Activated CD4-positive, alpha-beta T cell treated with anti-CD3 and anti-CD28 coated beads for 36 hours (primary cell): Measurements from ENCODE around the gene CCDC148. TPM values are rescaled to one million over a fixed set of nuclear protein-coding genes. Genes with fewer than 3 reads are reported as not detected.

Experiments used
- ATAC-seq: fragments of 200-7000 bp; cut with Tn5 transposase; one replicate; pipeline ENCODE4 v1.10.0; 2021; ENCODE audit warnings: mild to moderate bottlenecking, moderate library complexity
- CTCF ChIA-PET: fragments of 350-600 bp; sonication (Branson Sonifier 250); formaldehyde crosslinking; loops from one replicate; lab custom pipeline; 2021; ENCODE audit warnings: antibody characterized with exemption; lab: Charles Lee
- POLR2A ChIA-PET: fragments of 350-600 bp; sonication (Branson Sonifier 250); formaldehyde crosslinking; loops from one replicate; lab custom pipeline; 2021; ENCODE audit warnings: antibody characterized with exemption, inconsistent platforms; lab: Charles Lee
- DNase-seq: peaks from one replicate; pipeline ENCODE4 v3.0.0-alpha.2; 2020
- H3K27ac Mint-ChIP-seq: one replicate; pipeline ENCODE4 v1.8.0; 2021; ENCODE audit warnings: mixed read lengths
- H3K27me3 Mint-ChIP-seq: one replicate; pipeline ENCODE4 v1.8.0; 2021; ENCODE audit warnings: mixed read lengths
- H3K36me3 Mint-ChIP-seq: one replicate; pipeline ENCODE4 v1.8.0; 2021; ENCODE audit warnings: low read depth, mixed read lengths
- H3K4me1 Mint-ChIP-seq: one replicate; pipeline ENCODE4 v1.8.0; 2021; ENCODE audit warnings: mixed read lengths
- H3K4me3 Mint-ChIP-seq: one replicate; pipeline ENCODE4 v1.8.0; 2021; ENCODE audit warnings: mild to moderate bottlenecking, moderate library complexity, mixed read lengths
- H3K9me3 Mint-ChIP-seq: one replicate; pipeline ENCODE4 v1.8.0; 2021; ENCODE audit warnings: low read depth, mixed read lengths
- intact Hi-C, 2 experiments: fragments of 100-400 bp; cut with DNase I in 1 of 2; cut with micrococcal nuclease in 1 of 2; formaldehyde crosslinking; loops; one replicate each; pipeline versions ENCODE4 v1.14.2 to v1.15.1; 2022 to 2024; cut with DNase I, micrococcal nuclease
- total RNA-seq, 2 experiments: library from RNA; stranded (reverse); gene quantifications; one replicate each; pipeline ENCODE4 v1.2.3, GENCODE V29; 2021

CCDC148 gene
- total RNA-seq, 2 experiments from 2014 or later, result 0.23 to 0.26 TPM

- H3K27ac Mint-ChIP-seq, result no peak overlapping the region
- ChIA-PET CTCF (no interaction called here), POLR2A (no interaction called here)
- H3K9me3 Mint-ChIP-seq, result no peaks in the 10 kb centered on the region
- peak; percentile 49 for ATAC-seq
- DNase-seq, result no peak
- no peaks in the 10 kb centered on the region for H3K36me3 Mint-ChIP-seq
- peaks cover 4% of the 10 kb centered on the region for H3K4me1 Mint-ChIP-seq
- intact Hi-C loops, result no loop called here
- H3K4me3 Mint-ChIP-seq, result no peak overlapping the region
- H3K27me3 Mint-ChIP-seq, result peaks cover 31% of the 10 kb centered on the region
These were observed 271.8 kb downstream of the CCDC148 start for GRCh38 chr2:158184556-158185343.

GRCh38 chr2:158184001-158184400, 272.6 kb downstream of the CCDC148 start:
- no peak overlapping the region for H3K4me3 Mint-ChIP-seq
- intact Hi-C loops, result no loop called here
- no peaks in the 10 kb centered on the region for H3K36me3 Mint-ChIP-seq
- ChIA-PET POLR2A (no interaction called here), CTCF (no interaction called here)
- H3K27ac Mint-ChIP-seq, result no peak overlapping the region
- peaks cover 27% of the 10 kb centered on the region for H3K27me3 Mint-ChIP-seq
- H3K9me3 Mint-ChIP-seq, result no peaks in the 10 kb centered on the region
- DNase-seq (no peak), ATAC-seq (no peak)
- no peaks in the 10 kb centered on the region for H3K4me1 Mint-ChIP-seq

GRCh38 chr2:158182676-158183295, 273.8 kb downstream of the CCDC148 start:
- intact Hi-C loops, result no loop called here
- no peaks in the 10 kb centered on the region for H3K9me3 Mint-ChIP-seq
- H3K27me3 Mint-ChIP-seq, result peaks cover 36% of the 10 kb centered on the region
- ATAC-seq (no peak), DNase-seq (no peak)
- H3K36me3 Mint-ChIP-seq, result no peaks in the 10 kb centered on the region
- H3K27ac Mint-ChIP-seq, result no peak overlapping the region
- ChIA-PET POLR2A (no interaction called here), CTCF (interaction anchor here (0.7 kb wide), 1 partner anchor 9 kb away, joined by 3 read pairs; no protein-coding TSS in a partner anchor)
- H3K4me1 Mint-ChIP-seq, result no peaks in the 10 kb centered on the region
- H3K4me3 Mint-ChIP-seq, result no peak overlapping the region

- ATAC-seq, result no peak
- intact Hi-C loops, result no loop called here
- H3K36me3 Mint-ChIP-seq, result no peaks in the 10 kb centered on the region
- no peak overlapping the region for H3K4me3 Mint-ChIP-seq
- peaks cover 36% of the 10 kb centered on the region for H3K27me3 Mint-ChIP-seq
- no peaks in the 10 kb centered on the region for H3K9me3 Mint-ChIP-seq
- no peak overlapping the region for H3K27ac Mint-ChIP-seq
- ChIA-PET POLR2A (no interaction called here), CTCF (interaction anchor here (0.7 to 2.9 kb wide), 3 partner anchors 11 to 911 kb away, joined by 3 to 12 read pairs (median 5); no protein-coding TSS in a partner anchor)
- DNase-seq, result no peak
- H3K4me1 Mint-ChIP-seq, result no peaks in the 10 kb centered on the region
These were observed 275.4 kb downstream of the CCDC148 start for GRCh38 chr2:158181171-158181570.

- CTCF ChIA-PET, result interaction anchor here (0.8 to 2.9 kb wide), 6 partner anchors 11 to 574 kb away, joined by 3 to 12 read pairs (median 4); no protein-coding TSS in a partner anchor
- Mint-ChIP-seq H3K27ac (no peak overlapping the region), H3K36me3 (no peaks in the 10 kb centered on the region), H3K4me3 (no peak overlapping the region), H3K27me3 (peaks cover 35% of the 10 kb centered on the region), H3K9me3 (no peaks in the 10 kb centered on the region), H3K4me1 (no peaks in the 10 kb centered on the region)
- DNase-seq, result no peak
- POLR2A ChIA-PET, result no interaction called here
- no peak for ATAC-seq
- intact Hi-C loops, result loop anchor here (2.0 kb wide), 1 partner anchor 565 kb away; no protein-coding TSS in a partner anchor
These were observed 276.9 kb downstream of the CCDC148 start for GRCh38 chr2:158179660-158180059.

GRCh38 chr2:158178646-158179045, 277.9 kb downstream of the CCDC148 start:
- no peak overlapping the region for H3K4me3 Mint-ChIP-seq
- ChIA-PET POLR2A (no interaction called here), CTCF (interaction anchor here (0.6 to 2.9 kb wide), 2 partner anchors 467 to 567 kb away, joined by 4 to 12 read pairs; no protein-coding TSS in a partner anchor)
- no peaks in the 10 kb centered on the region for H3K4me1 Mint-ChIP-seq
- no peaks in the 10 kb centered on the region for H3K9me3 Mint-ChIP-seq
- peaks cover 35% of the 10 kb centered on the region for H3K27me3 Mint-ChIP-seq
- H3K36me3 Mint-ChIP-seq, result no peaks in the 10 kb centered on the region
- no peak overlapping the region for H3K27ac Mint-ChIP-seq
- intact Hi-C loops, result loop anchor here (2.0 kb wide), 1 partner anchor 566 kb away; no protein-coding TSS in a partner anchor
- no peak for DNase-seq
- ATAC-seq, result no peak

GRCh38 chr2:158174956-158175355, 281.6 kb downstream of the CCDC148 start:
- POLR2A ChIA-PET, result no interaction called here

GRCh38 chr2:158174495-158174894, 282.1 kb downstream of the CCDC148 start:
- Mint-ChIP-seq H3K9me3 (no peaks in the 10 kb centered on the region), H3K27ac (no peak overlapping the region), H3K27me3 (peaks cover 19% of the 10 kb centered on the region), H3K4me3 (no peak overlapping the region), H3K4me1 (no peaks in the 10 kb centered on the region), H3K36me3 (no peaks in the 10 kb centered on the region)
- ChIA-PET POLR2A (no interaction called here), CTCF (interaction anchor here (2.0 kb wide), 1 partner anchor 150 kb away, joined by 5 read pairs; no protein-coding TSS in a partner anchor)
- intact Hi-C loops, result no loop called here
- no peak for DNase-seq
- no peak for ATAC-seq

More at GRCh38 chr2:158174956-158175355, 281.6 kb downstream of the CCDC148 start:
- Mint-ChIP-seq H3K9me3 (no peaks in the 10 kb centered on the region), H3K4me1 (no peaks in the 10 kb centered on the region), H3K4me3 (no peak overlapping the region), H3K27me3 (peaks cover 19% of the 10 kb centered on the region), H3K36me3 (no peaks in the 10 kb centered on the region), H3K27ac (no peak overlapping the region)
- CTCF ChIA-PET, result interaction anchor here (0.6 to 2.0 kb wide), 2 partner anchors 151 to 558 kb away, joined by 3 to 5 read pairs; no protein-coding TSS in a partner anchor
- DNase-seq (no peak), ATAC-seq (no peak)
- intact Hi-C loops, result no loop called here

GRCh38 chr2:158172719-158173118, 283.8 kb downstream of the CCDC148 start:
- CTCF ChIA-PET, result no interaction called here
- DNase-seq (no peak), ATAC-seq (no peak)
- intact Hi-C loops, result no loop called here
- Mint-ChIP-seq H3K4me1 (no peaks in the 10 kb centered on the region), H3K36me3 (no peaks in the 10 kb centered on the region), H3K27me3 (peaks cover 11% of the 10 kb centered on the region), H3K9me3 (no peaks in the 10 kb centered on the region), H3K4me3 (no peak overlapping the region), H3K27ac (no peak overlapping the region)
- POLR2A ChIA-PET, result interaction anchor here (0.7 kb wide), 1 partner anchor 102 kb away, joined by 3 read pairs; no protein-coding TSS in a partner anchor

- H3K27me3 Mint-ChIP-seq, result peaks cover 7% of the 10 kb centered on the region
- POLR2A ChIA-PET, result no interaction called here
- H3K9me3 Mint-ChIP-seq, result no peaks in the 10 kb centered on the region
- H3K4me1 Mint-ChIP-seq, result no peaks in the 10 kb centered on the region
- ATAC-seq (no peak), DNase-seq (no peak)
- H3K27ac Mint-ChIP-seq, result no peak overlapping the region
- CTCF ChIA-PET, result no interaction called here
- H3K4me3 Mint-ChIP-seq, result no peak overlapping the region
- H3K36me3 Mint-ChIP-seq, result no peaks in the 10 kb centered on the region
- intact Hi-C loops, result no loop called here
These were observed 302.0 kb downstream of the CCDC148 start for GRCh38 chr2:158154596-158154995.

- no peak for ATAC-seq
- H3K9me3 Mint-ChIP-seq, result no peaks in the 10 kb centered on the region
- no peaks in the 10 kb centered on the region for H3K36me3 Mint-ChIP-seq
- POLR2A ChIA-PET, result no interaction called here
- peaks cover 4% of the 10 kb centered on the region for H3K27me3 Mint-ChIP-seq
- intact Hi-C loops, result no loop called here
- no peak overlapping the region for H3K4me3 Mint-ChIP-seq
- DNase-seq, result no peak
- H3K4me1 Mint-ChIP-seq, result no peaks in the 10 kb centered on the region
- no peak overlapping the region for H3K27ac Mint-ChIP-seq
- CTCF ChIA-PET, result no interaction called here
These were observed 303.1 kb downstream of the CCDC148 start for GRCh38 chr2:158153270-158154015.
